ENCODE results near the gene TM9SF1. TPM values are rescaled to one million over a fixed set of nuclear protein-coding genes. Genes with fewer than 3 reads are reported as not detected.

TM9SF1 gene
- total RNA-seq, 2 experiments from 2014 or later: 12.9 to 13.0 TPM

DNA sequence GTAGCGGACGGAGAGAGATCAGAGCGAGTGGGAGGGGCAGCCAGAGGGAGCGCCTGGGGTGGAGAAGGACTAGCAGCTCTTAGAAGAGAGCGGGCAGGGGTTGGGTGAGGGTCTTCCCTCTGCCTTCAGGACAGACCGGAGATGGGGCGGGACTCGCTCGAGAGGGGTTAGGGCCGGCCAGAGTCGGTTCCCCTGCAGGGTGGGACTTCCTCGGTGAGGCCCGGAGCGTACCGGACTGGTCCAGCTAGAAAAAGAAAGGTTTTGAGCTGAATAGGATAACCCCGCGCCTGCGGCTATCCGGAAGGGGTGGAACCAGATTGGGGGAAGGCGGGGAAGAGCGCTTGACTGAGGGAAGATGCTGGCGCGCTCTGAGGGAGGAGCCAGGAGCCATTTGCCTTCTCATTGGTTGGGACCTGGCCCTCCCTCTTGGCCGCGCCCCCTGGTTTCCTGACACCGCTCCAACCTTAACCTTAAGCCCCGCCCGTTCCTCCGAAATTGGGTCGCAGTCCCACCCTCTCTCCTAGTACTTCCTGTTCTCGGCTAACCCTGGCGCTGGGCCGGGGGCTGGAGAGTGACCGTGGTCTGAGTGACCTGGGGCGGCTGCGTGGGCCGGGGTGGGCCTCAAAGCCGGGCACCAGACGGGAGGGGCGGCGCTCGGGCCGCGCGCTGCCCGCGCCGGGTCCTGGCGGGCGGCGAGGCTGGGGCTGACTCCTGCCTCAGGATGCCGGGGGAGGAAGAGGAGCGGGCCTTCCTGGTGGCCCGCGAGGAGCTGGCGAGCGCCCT is 48.1 kb downstream of the TM9SF1 start, which contains the start of gene RNF31:
TSS of gene RNF31 (plus strand) at position 521 of the 783 bp plus-strand sequence. CDS start at position 722, 201 bp downstream.
- Histone ChIP-seq H3K4me1 (ENCODE audit: insufficient read depth, low read length) (peaks cover 65% of the 10 kb centered on the region), H3K27me3 (ENCODE audit: control insufficient read depth in 1 of 2, insufficient read depth in 2 of 2, low read length in 2 of 2) (no peaks in the 10 kb centered on the region), H3K4me3 (ENCODE audit: low read length) (peak within 1 kb of the TSS; percentile 93), H3K9me3 (ENCODE audit: control insufficient read depth in 1 of 2, insufficient read depth in 1 of 2, low read length in 2 of 2) (no peaks in the 10 kb centered on the region), H3K36me3 (ENCODE audit: insufficient read depth, low read length) (peaks cover 69% of the 10 kb centered on the region), H3K27ac (ENCODE audit: low read depth in 1 of 2, low read length in 2 of 2) (peak within 1 kb of the TSS; percentile 76 to 82)
- H3K4me3 Mint-ChIP-seq: peak within 1 kb of the TSS; percentile 99
- intact Hi-C loops (cut with DNase I, micrococcal nuclease): loop anchor here (1.0 to 5.0 kb wide), 6 partner anchors 11 to 86 kb away; partner anchors contain the start of genes GMPR2 (in 2 of the 2), IPO4 (in 2 of the 2), NEDD8 (in 2 of the 2) and IRF9 (in 1 of the 2)
- H3K36me3 Mint-ChIP-seq (ENCODE audit: low read depth): peaks cover 83% of the 10 kb centered on the region
- H3K27me3 Mint-ChIP-seq: no peaks in the 10 kb centered on the region
- peak; percentile 91 to 99 (median 97) for DNase-seq
- ATAC-seq (ENCODE audit: poor library complexity): peak; percentile 91
- peak within 1 kb of the TSS; percentile 90 for H3K27ac Mint-ChIP-seq
- ChIA-PET CTCF (interaction anchor here (0.8 to 5.5 kb wide), 8 partner anchors 9 to 96 kb away, joined by 3 to 32 read pairs (median 4); partner anchors contain the start of genes DCAF11, IRF9, MDP1 and NRL), POLR2A (interaction anchor here (0.7 to 8.1 kb wide), 24 partner anchors 9 to 1052 kb away, joined by 3 to 154 read pairs (median 8); partner anchors contain the start of genes C14orf119, CHMP4A, DCAF11 and IPO4)
- TF ChIP-seq, protein P1, sequence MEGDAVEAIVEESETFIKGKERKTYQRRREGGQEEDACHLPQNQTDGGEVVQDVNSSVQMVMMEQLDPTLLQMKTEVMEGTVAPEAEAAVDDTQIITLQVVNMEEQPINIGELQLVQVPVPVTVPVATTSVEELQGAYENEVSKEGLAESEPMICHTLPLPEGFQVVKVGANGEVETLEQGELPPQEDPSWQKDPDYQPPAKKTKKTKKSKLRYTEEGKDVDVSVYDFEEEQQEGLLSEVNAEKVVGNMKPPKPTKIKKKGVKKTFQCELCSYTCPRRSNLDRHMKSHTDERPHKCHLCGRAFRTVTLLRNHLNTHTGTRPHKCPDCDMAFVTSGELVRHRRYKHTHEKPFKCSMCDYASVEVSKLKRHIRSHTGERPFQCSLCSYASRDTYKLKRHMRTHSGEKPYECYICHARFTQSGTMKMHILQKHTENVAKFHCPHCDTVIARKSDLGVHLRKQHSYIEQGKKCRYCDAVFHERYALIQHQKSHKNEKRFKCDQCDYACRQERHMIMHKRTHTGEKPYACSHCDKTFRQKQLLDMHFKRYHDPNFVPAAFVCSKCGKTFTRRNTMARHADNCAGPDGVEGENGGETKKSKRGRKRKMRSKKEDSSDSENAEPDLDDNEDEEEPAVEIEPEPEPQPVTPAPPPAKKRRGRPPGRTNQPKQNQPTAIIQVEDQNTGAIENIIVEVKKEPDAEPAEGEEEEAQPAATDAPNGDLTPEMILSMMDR (IDR thresholded peaks at IDR 0.05): no peak
- H3K4me1 Mint-ChIP-seq (ENCODE audit: low read depth): peaks cover 61% of the 10 kb centered on the region
- no peaks in the 10 kb centered on the region for H3K9me3 Mint-ChIP-seq

DNA sequence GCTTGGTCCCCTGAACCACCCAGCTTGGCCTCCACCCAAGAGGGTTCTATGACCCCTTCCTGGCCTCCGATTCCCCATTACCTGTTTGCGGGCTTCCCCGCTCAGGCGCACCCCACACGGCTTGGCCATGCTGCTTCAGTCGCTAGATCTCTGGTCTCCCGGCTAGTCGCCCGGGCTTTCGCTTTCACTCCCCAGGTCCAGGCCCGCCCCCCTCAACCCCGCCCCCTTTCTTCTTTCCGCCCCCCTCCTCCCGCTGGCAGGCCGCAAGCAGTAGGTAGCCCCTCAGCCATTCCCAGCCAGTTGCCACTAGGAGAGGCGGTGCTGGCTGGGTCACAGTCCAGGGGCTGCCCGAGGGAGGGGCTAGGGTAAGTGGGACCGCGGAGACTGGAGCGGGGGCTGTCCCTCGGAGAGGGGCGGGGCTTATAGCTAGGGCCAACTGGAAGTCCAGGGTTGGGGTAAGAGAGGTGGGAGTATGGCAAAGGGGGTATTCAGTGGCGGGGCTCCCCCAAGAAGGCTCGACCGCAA is 48.7 kb downstream of the TM9SF1 start, which contains the start of gene PSME2:
TSS of gene PSME2 (minus strand) at position 158 of the 525 bp plus-strand sequence. CDS start at position 129, 29 bp downstream.
- Histone ChIP-seq H3K27ac (ENCODE audit: low read depth in 1 of 2, low read length in 2 of 2) (peak within 1 kb of the TSS; percentile 76 to 82), H3K4me1 (ENCODE audit: insufficient read depth, low read length) (peaks cover 69% of the 10 kb centered on the region), H3K27me3 (ENCODE audit: control insufficient read depth in 1 of 2, insufficient read depth in 2 of 2, low read length in 2 of 2) (no peaks in the 10 kb centered on the region), H3K4me3 (ENCODE audit: low read length) (peak within 1 kb of the TSS; percentile 93), H3K36me3 (ENCODE audit: insufficient read depth, low read length) (peaks cover 62% of the 10 kb centered on the region), H3K9me3 (ENCODE audit: control insufficient read depth in 1 of 2, insufficient read depth in 1 of 2, low read length in 2 of 2) (no peaks in the 10 kb centered on the region)
- Mint-ChIP-seq H3K27ac (peak within 1 kb of the TSS; percentile 90), H3K4me3 (peak within 1 kb of the TSS; percentile 99), H3K4me1 (ENCODE audit: low read depth) (peaks cover 67% of the 10 kb centered on the region), H3K27me3 (no peaks in the 10 kb centered on the region), H3K9me3 (no peaks in the 10 kb centered on the region), H3K36me3 (ENCODE audit: low read depth) (peaks cover 82% of the 10 kb centered on the region)
- intact Hi-C loops (cut with DNase I, micrococcal nuclease): loop anchor here (1.0 to 5.0 kb wide), 5 partner anchors 10 to 86 kb away; partner anchors contain the start of genes GMPR2 (in 2 of the 2), IPO4 (in 2 of the 2), NEDD8 (in 2 of the 2) and PSME1 (in 1 of the 2)
- CTCF ChIA-PET: interaction anchor here (0.8 to 2.1 kb wide), 8 partner anchors 9 to 97 kb away, joined by 3 to 20 read pairs (median 4); partner anchors contain the start of genes DCAF11, IRF9, MDP1 and NRL
- DNase-seq: peak; percentile 66 to 92 (median 74)
- peak; percentile 48 for ATAC-seq (ENCODE audit: poor library complexity)
- POLR2A ChIA-PET: interaction anchor here (0.7 to 8.1 kb wide), 25 partner anchors 9 to 1051 kb away, joined by 3 to 154 read pairs (median 7); partner anchors contain the start of genes C14orf119, CHMP4A, DCAF11 and IPO4
- TF ChIP-seq, protein P1 (IDR thresholded peaks at IDR 0.05): no peak
